SK-N-SH (cell line): ENCODE measurements around the gene NPAS3. TPM values are rescaled to one million over a fixed set of nuclear protein-coding genes. Genes with fewer than 3 reads are reported as not detected.
A peak's percentile ranks its signal among the peaks of the same experiment; 100 is the strongest.

Experiments used
- CTCF ChIA-PET: fragments of 300-600, 350-600 bp; formaldehyde crosslinking; extraction: SDS; loops from one replicate; lab custom pipeline; 2021; lab: Yijun Ruan, JAX
- POLR2A ChIA-PET: fragments of 350-600 bp; sonication (Branson Sonifier 250); formaldehyde crosslinking; extraction: SDS; loops from one replicate; lab custom pipeline; 2020; ENCODE audit warnings: antibody characterized with exemption, inconsistent platforms; lab: Yijun Ruan, JAX
- DNase-seq: peaks from one replicate; pipeline ENCODE4 v3.0.0; 2012
- H2AFZ ChIP-seq: fragments of 200-600 bp; sonication (generic); 2 replicates; pipeline ENCODE4 v1.8.1; 2016; ENCODE audit warnings: antibody characterized with exemption, mild to moderate bottlenecking, low read depth
- H3F3A ChIP-seq: fragments of 200-600 bp; sonication (generic); replicated peaks from 2 replicates; pipeline ENCODE3; 2016; ENCODE audit warnings: antibody characterized with exemption, mild to moderate bottlenecking; ENCODE audit not compliant: insufficient read depth
- H3K27ac ChIP-seq, 2 experiments: fragments of 200-500 bp in 1 of 2; fragments of 200-600 bp in 1 of 2; sonication (Bioruptor generic) in 1 of 2; sonication (generic), shearing (Covaris generic) in 1 of 2; 2 replicates each; pipeline versions ENCODE4 v1.5.1 to v1.6.1; 2014 to 2016; ENCODE audit warnings: low read depth in 2 of 2, inconsistent platforms in 1 of 2, low read length in 1 of 2, mild to moderate bottlenecking in 1 of 2, mixed read lengths in 1 of 2
- H3K27me3 ChIP-seq: fragments of 200-600 bp; sonication (generic), shearing (Covaris generic); 2 replicates; pipeline ENCODE4 v1.6.1; 2016; ENCODE audit warnings: mixed run types; ENCODE audit not compliant: insufficient read depth
- H3K36me3 ChIP-seq, 2 experiments: fragments of 200-500 bp in 1 of 2; fragments of 200-600 bp in 1 of 2; sonication (Bioruptor generic) in 1 of 2; sonication (generic) in 1 of 2; replicated peaks in 1 of 2; 2 replicates each; pipeline versions ENCODE3 to v1.5.1; 2014 to 2016; ENCODE audit warnings: low read length in 1 of 2, mild to moderate bottlenecking in 1 of 2; ENCODE audit not compliant: insufficient read depth in 2 of 2, control insufficient read depth in 1 of 2
- H3K4me1 ChIP-seq, 2 experiments: fragments of 200-500 bp in 1 of 2; fragments of 200-600 bp in 1 of 2; sonication (Bioruptor generic) in 1 of 2; sonication (generic), shearing (Covaris generic) in 1 of 2; 2 replicates each; pipeline versions ENCODE4 v1.5.1 to v1.6.1; 2014 to 2016; ENCODE audit warnings: low read depth in 1 of 2, low read length in 1 of 2, mixed run types in 1 of 2; ENCODE audit not compliant: insufficient read depth in 2 of 2, control insufficient read depth in 1 of 2
- H3K4me2 ChIP-seq: fragments of 200-600 bp; sonication (generic), shearing (Covaris generic); 2 replicates; pipeline ENCODE4 v1.6.1; 2017; ENCODE audit warnings: mixed run types
- H3K4me3 ChIP-seq, 2 experiments: fragments of 200-500 bp in 1 of 2; fragments of 200-600 bp in 1 of 2; sonication (Bioruptor generic) in 1 of 2; sonication (generic), shearing (Covaris generic) in 1 of 2; 2 replicates each; pipeline versions ENCODE4 v1.5.1 to v1.8.1; 2014 to 2016; ENCODE audit warnings: low read depth in 2 of 2, inconsistent platforms in 1 of 2, low read length in 1 of 2, mild to moderate bottlenecking in 1 of 2, mixed read lengths in 1 of 2, moderate library complexity in 1 of 2
- H3K79me2 ChIP-seq: fragments of 200-600 bp; sonication (generic); 2 replicates; pipeline ENCODE4 v1.8.1; 2017; ENCODE audit warnings: mild to moderate bottlenecking; ENCODE audit not compliant: insufficient read depth
- H3K9ac ChIP-seq: fragments of 200-600 bp; sonication (generic); 2 replicates; pipeline ENCODE4 v1.6.1; 2017; ENCODE audit warnings: mixed run types
- H3K9me2 ChIP-seq: fragments of 200-600 bp; sonication (generic); 2 replicates; pipeline ENCODE4 v1.6.1; 2017; ENCODE audit warnings: mixed run types
- H3K9me3 ChIP-seq: fragments of 200-600 bp; sonication (generic); 2 replicates; pipeline ENCODE4 v1.6.1; 2017; ENCODE audit warnings: mixed run types, mild to moderate bottlenecking, moderate library complexity
- H4K20me1 ChIP-seq: fragments of 200-600 bp; sonication (generic); 2 replicates; pipeline ENCODE4 v1.6.1; 2017; ENCODE audit warnings: mild to moderate bottlenecking, mixed run types; ENCODE audit not compliant: insufficient read depth
- CHD2 ChIP-seq: fragments of 150-350 bp; IDR thresholded peaks from 2 replicates; pipeline ENCODE4 v1.6.1; 2018; ENCODE audit warnings: low read length; ENCODE audit not compliant: partially characterized antibody
- EP300 ChIP-seq, 2 experiments: IDR thresholded peaks; 2 replicates each; pipeline versions ENCODE4 v1.4.0 to v1.6.1; 2012; ENCODE audit warnings: borderline replicate concordance in 1 of 2, low read depth in 1 of 2, low read length in 1 of 2
- EZH2phosphoT487 ChIP-seq: fragments of 200-600 bp; sonication (generic); IDR thresholded peaks from 2 replicates; pipeline ENCODE4 v1.6.1; 2017; ENCODE audit warnings: low read depth, mixed run types, mild to moderate bottlenecking, antibody characterized with exemption, moderate library complexity, borderline replicate concordance
- FOSL2 ChIP-seq: IDR thresholded peaks from 2 replicates; pipeline ENCODE4 v1.4.0; 2012; ENCODE audit warnings: low read depth, mild to moderate bottlenecking, moderate library complexity, borderline replicate concordance
- GATA2 ChIP-seq: sonication (generic); formaldehyde crosslinking; IDR thresholded peaks from 2 replicates; pipeline ENCODE4 v1.5.0; 2020; ENCODE audit warnings: mild to moderate bottlenecking, missing genetic modification reagents
- IRF3 ChIP-seq: fragments of 150-350 bp; IDR thresholded peaks from 2 replicates; pipeline ENCODE4 v1.6.1; 2016; ENCODE audit warnings: mild to moderate bottlenecking, low read depth, low read length
- JUND ChIP-seq: IDR thresholded peaks from 2 replicates; pipeline ENCODE4 v1.4.0; 2012
- NFIC ChIP-seq: IDR thresholded peaks from 2 replicates; pipeline ENCODE4 v1.4.0; 2012; ENCODE audit warnings: borderline replicate concordance
- PBX3 ChIP-seq: IDR thresholded peaks from 2 replicates; pipeline ENCODE4; 2012
- POLR2AphosphoS5 ChIP-seq: IDR thresholded peaks from 2 replicates; pipeline ENCODE4 v1.6.1; 2012; ENCODE audit warnings: low read depth, low read length
- SMC3 ChIP-seq: IDR thresholded peaks from 2 replicates; pipeline ENCODE4 v1.6.1; 2012; ENCODE audit warnings: low read depth, low read length, improper control_type of control experiment
- TCF12 ChIP-seq: IDR thresholded peaks from 2 replicates; pipeline ENCODE4 v1.4.0; 2012
- TEAD4 ChIP-seq: IDR thresholded peaks from 2 replicates; pipeline ENCODE4 v1.4.0; 2012; ENCODE audit warnings: mild to moderate bottlenecking, borderline replicate concordance; ENCODE audit not compliant: insufficient read depth
- USF2 ChIP-seq: fragments of 150-350 bp; IDR thresholded peaks from 2 replicates; pipeline ENCODE4 v1.6.1; 2017; ENCODE audit warnings: antibody characterized with exemption, low read length, low read depth, borderline replicate concordance
- ZBTB33 ChIP-seq: IDR thresholded peaks from 2 replicates; pipeline ENCODE4 v1.4.0; 2012; ENCODE audit warnings: low read depth, borderline replicate concordance
- WGBS: methylation state at CpG from one replicate; pipeline ENCODE4 v1.1.6; 2017; ENCODE audit warnings: low lambda C conversion rate; 5-methylcytosine and 5-hydroxymethylcytosine counted together
- polyA plus RNA-seq, 3 experiments: library from polyadenylated mRNA; depleted of rRNA; stranded (reverse); fragments of >200 nt; gene quantifications; 2 replicates each; pipeline ENCODE4 v1.2.3, GENCODE V29; 2012

NPAS3 gene
- polyA plus RNA-seq, 1 of the 3 experiments (the other 2 are of a cell fraction): 4.3 TPM

- TF ChIP-seq GATA2 (no peak), FOSL2 (peak; percentile 6; the same call in 1 of the 2 replicates), JUND (0 out of 2 replicates have a peak, but pooled peaks have one; percentile 10)
- no peak overlapping the region for H3K4me3 ChIP-seq
- no peaks in the 10 kb centered on the region for H3K36me3 ChIP-seq
- WGBS: 89% methylated on average over 6 of the region's 6 CpGs
- H2AFZ ChIP-seq: no peak overlapping the region
- no peak for DNase-seq
- no peaks in the 10 kb centered on the region for H3K9me3 ChIP-seq
- no peaks in the 10 kb centered on the region for H3K79me2 ChIP-seq
- H3K9me2 ChIP-seq: no peaks in the 10 kb centered on the region
- H3F3A ChIP-seq: no peaks in the 10 kb centered on the region
- H3K4me1 ChIP-seq: no peaks in the 10 kb centered on the region; a peak in 2 of 4 replicates
- no peaks in the 10 kb centered on the region for H3K27me3 ChIP-seq
- no peak overlapping the region for H3K27ac ChIP-seq
- CTCF ChIA-PET: no interaction called here
- no peak overlapping the region for H3K4me2 ChIP-seq
- no peak overlapping the region for H3K9ac ChIP-seq
- POLR2A ChIA-PET: no interaction called here
- H4K20me1 ChIP-seq: no peaks in the 10 kb centered on the region
Measured at GRCh38 chr14:33068626-33069025, 129.9 kb downstream of the NPAS3 start.

- H3K27ac ChIP-seq: no peak overlapping the region
- no peak overlapping the region for H3K9ac ChIP-seq
- H3K4me2 ChIP-seq: no peak overlapping the region
- no peaks in the 10 kb centered on the region for H3K4me1 ChIP-seq
- no peaks in the 10 kb centered on the region for H3K36me3 ChIP-seq
- no peaks in the 10 kb centered on the region for H3F3A ChIP-seq
- CTCF ChIA-PET: interaction anchor here (1.4 kb wide), 1 partner anchor 12 kb away, joined by 4 read pairs; no protein-coding TSS in a partner anchor
- H2AFZ ChIP-seq: no peak overlapping the region
- no peaks in the 10 kb centered on the region for H3K27me3 ChIP-seq
- H3K9me3 ChIP-seq: no peaks in the 10 kb centered on the region
- H3K4me3 ChIP-seq: no peak overlapping the region
- POLR2A ChIA-PET: no interaction called here
- no peaks in the 10 kb centered on the region for H3K9me2 ChIP-seq
- TF ChIP-seq USF2 (no peak), EP300 (IDR thresholded peaks at IDR 0.05; ENCODE audit: borderline replicate concordance in 1 of 2, low read depth in 1 of 2, low read length in 1 of 2) (no peak), SMC3 (no peak), PBX3 (no peak), IRF3 (no peak), ZBTB33 (no peak), TCF12 (no peak), EZH2phosphoT487 (no peak), POLR2AphosphoS5 (no peak), TEAD4 (no peak), CHD2 (no peak), NFIC (no peak)
- TF ChIP-seq, all 33 proteins: peak for 0
- Histone ChIP-seq H4K20me1 (no peaks in the 10 kb centered on the region), H3K79me2 (no peaks in the 10 kb centered on the region)
- 95% methylated on average over 5 of the region's 5 CpGs for WGBS
- DNase-seq: no peak
Measured at GRCh38 chr14:33070475-33070874, 131.8 kb downstream of the NPAS3 start.
